ENCODE measurements around the gene SIRPD.
A peak's percentile ranks its signal among the peaks of the same experiment; 100 is the strongest.
"Not testable (repeated sequence)": the region's sequence is repeated elsewhere in the genome, so short reads cannot be mapped to it uniquely, and the experiment has no call there.

The SIRPD gene

DNA sequence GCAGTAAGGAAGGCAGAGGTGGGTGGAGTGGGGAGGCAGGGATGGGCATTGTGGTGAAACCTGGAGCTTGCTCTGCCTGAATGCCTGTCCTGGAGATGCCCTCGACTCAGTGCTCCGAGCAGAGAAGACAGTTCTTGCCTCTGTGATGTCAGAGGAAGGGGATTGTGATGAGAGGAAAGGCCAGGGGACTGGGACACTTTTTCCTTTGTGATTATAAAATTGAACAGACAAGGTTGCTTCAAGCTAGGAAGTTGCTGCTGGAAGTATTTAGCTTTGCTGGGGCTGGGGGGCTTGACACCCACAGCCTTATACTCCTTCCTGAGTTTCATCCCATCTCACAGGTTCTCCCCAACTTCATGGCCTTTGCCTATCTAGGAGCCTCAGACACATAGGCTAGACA lies at the start of gene SIRPD:
SIRPD (minus strand) TSS at position 101 of the 400 bp plus-strand sequence; CDS start at position 49, 52 bp downstream.
- Mint-ChIP-seq H3K4me1 (peaks cover 6% of the 10 kb centered on the region), H3K36me3 (no peaks in the 10 kb centered on the region), H3K4me3 (no peak within 1 kb of the TSS), H3K27ac (no peak within 1 kb of the TSS), H3K9me3 (no peaks in the 10 kb centered on the region)
- DNase-seq (ENCODE audit: low spot score in 2 of 2) = no peak
- no peak for ATAC-seq

- Mint-ChIP-seq H3K4me3 (no peak overlapping the region), H3K36me3 (no peaks in the 10 kb centered on the region), H3K4me1 (no peaks in the 10 kb centered on the region), H3K9me3 (no peaks in the 10 kb centered on the region), H3K27ac (no peak overlapping the region)
- DNase-seq (ENCODE audit: low spot score in 2 of 2) (no peak), ATAC-seq (no peak)
Observed at GRCh38 chr20:1600736-1601135, 43.2 kb upstream of the SIRPD start.

- H3K36me3 Mint-ChIP-seq = no peaks in the 10 kb centered on the region
- DNase-seq (ENCODE audit: low spot score in 2 of 2) (no peak), ATAC-seq (no peak)
- no peaks in the 10 kb centered on the region for H3K4me1 Mint-ChIP-seq
- H3K9me3 Mint-ChIP-seq = no peaks in the 10 kb centered on the region
- H3K27ac Mint-ChIP-seq = no peak overlapping the region
- no peak overlapping the region for H3K4me3 Mint-ChIP-seq
Observed at GRCh38 chr20:1595333-1595732, 37.8 kb upstream of the SIRPD start.

DNA sequence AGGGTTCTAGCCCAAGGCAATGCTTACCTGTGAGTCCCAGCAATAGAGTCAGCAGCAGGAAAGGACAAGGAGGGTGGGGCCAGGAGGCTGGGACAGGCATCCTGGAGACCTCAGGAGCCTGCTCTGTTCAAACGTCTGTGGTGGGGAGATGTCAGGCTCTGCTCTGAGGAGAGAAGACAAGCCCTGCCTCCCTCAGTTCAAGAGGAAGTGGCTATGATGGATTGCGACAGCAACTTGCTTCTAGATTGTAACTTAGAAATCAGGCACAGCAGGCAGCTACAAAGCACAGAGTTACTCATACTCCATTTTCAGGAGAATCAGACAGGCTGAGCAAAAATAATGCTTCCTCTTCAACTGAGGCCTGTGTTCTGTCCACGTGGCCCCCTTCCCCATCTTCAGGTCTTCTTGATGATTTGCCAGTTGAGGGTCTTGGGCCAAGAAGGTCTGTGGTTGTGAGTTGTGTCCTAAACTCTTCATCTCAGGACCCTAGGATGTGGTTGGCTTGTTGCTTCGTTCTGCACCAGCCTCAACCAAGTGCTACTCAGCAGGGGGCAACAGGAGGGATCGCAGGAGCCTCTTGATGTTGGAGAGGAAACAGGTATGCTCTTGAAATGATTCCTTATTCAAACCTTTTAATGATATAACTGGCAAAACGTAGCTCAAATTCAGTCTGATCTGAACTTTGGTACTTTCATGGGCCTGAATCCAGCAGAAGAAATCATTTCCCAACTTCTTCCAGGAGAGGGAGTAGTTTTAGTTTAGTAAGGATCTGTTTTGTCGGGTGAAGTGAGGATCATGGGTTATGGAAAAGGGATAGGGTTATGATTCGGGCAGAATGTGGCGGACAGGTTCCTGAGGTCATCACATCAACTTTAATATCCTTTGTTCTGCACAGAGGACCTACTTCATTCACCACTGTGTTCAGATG lies 31.3 kb upstream of the SIRPD start:
- H3K9me3 Mint-ChIP-seq = no peaks in the 10 kb centered on the region
- no peaks in the 10 kb centered on the region for H3K36me3 Mint-ChIP-seq
- H3K4me1 Mint-ChIP-seq = peaks cover 23% of the 10 kb centered on the region
- H3K27ac Mint-ChIP-seq = peak overlapping the region; percentile 90
- DNase-seq (ENCODE audit: low spot score in 2 of 2) (no peak), ATAC-seq (peak; percentile 88)
- peak overlapping the region; percentile 56 for H3K4me3 Mint-ChIP-seq

DNA sequence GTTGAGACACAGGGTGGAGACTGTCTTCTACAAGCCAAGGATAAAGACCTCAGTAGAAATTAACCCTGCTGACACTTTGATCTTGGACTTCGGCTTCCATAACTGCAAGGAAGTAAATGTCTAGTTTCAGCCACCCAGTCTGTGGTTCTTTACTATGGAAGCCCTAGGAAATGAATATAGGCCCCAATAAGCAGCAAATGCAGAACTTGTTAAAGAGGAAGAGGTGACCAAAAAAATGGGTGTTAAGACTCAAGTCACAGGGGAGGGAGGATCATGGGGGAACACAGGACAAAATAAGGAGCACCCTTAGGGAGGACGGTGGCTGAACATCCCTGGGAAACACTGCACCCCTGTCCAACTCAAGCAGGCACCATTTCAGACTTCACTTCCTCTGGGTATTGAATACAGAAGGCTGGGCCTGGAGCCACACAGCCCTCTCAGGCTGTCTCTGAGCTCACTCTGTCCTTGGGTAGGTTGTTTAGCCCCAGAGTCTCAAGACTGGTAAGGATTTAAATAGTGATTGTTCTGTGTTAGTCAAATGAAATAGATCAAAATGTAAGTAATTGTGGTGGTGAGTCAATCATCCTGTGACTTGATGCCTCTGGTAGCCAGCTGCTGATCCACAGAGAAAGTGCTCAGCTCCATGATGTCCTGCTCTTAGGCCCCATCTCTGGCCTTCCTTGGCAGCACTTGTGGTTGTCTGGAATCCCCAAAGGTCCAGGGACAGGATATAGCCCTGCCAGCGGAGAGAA lies 30.5 kb upstream of the SIRPD start:
- no peaks in the 10 kb centered on the region for H3K9me3 Mint-ChIP-seq

DNA sequence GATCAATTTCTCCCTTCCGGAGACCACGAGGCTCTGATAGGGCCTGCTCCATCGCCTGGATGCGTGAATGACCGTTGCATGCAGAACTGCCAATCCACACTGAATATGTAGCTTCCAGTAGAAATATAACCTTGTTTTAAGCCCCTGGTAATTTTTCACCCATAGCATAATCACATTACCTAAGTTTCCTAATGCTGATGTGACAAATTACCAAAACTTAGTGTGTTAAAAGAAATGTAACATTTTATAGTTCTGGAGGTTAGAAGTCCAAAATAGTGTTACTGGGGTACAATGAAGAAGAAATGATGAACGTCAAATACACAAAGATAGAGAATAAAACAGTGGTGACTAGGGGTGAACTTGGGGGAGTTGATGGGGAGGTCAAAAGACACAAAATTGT lies 22.0 kb upstream of the SIRPD start:
- no peak overlapping the region for H3K4me3 Mint-ChIP-seq
- no peak for DNase-seq (ENCODE audit: low spot score in 2 of 2)
- no peak overlapping the region for H3K27ac Mint-ChIP-seq
- no peak for ATAC-seq
- H3K36me3 Mint-ChIP-seq = no peaks in the 10 kb centered on the region
- no peaks in the 10 kb centered on the region for H3K9me3 Mint-ChIP-seq
- H3K4me1 Mint-ChIP-seq = no peaks in the 10 kb centered on the region

More for the DNA sequence above, 30.5 kb upstream of the SIRPD start:
- peaks cover 23% of the 10 kb centered on the region for H3K4me1 Mint-ChIP-seq
- peak; percentile 92 for ATAC-seq
- H3K4me3 Mint-ChIP-seq = peak overlapping the region; percentile 56
- H3K27ac Mint-ChIP-seq = peak overlapping the region; percentile 90
- DNase-seq (ENCODE audit: low spot score in 2 of 2) = no peak
- H3K36me3 Mint-ChIP-seq = no peaks in the 10 kb centered on the region

- Mint-ChIP-seq H3K4me3 (no peak overlapping the region), H3K4me1 (no peaks in the 10 kb centered on the region), H3K9me3 (no peaks in the 10 kb centered on the region), H3K27ac (no peak overlapping the region), H3K36me3 (no peaks in the 10 kb centered on the region)
- no peak for ATAC-seq
- DNase-seq (ENCODE audit: low spot score in 2 of 2) = peak in 1 of 2 donors; percentile 25
Observed at GRCh38 chr20:1577906-1578305, 20.4 kb upstream of the SIRPD start.

- H3K4me1 Mint-ChIP-seq, H3K9me3 Mint-ChIP-seq, H3K36me3 Mint-ChIP-seq: not testable (repeated sequence)
Observed at GRCh38 chr20:1577313-1577712, 19.8 kb upstream of the SIRPD start.

GRCh38 chr20:1576641-1577040 lies 19.1 kb upstream of the SIRPD start:
- ATAC-seq (no peak), DNase-seq (ENCODE audit: low spot score in 2 of 2) (peak in 1 of 2 donors; percentile 18)
- no peak overlapping the region for H3K27ac Mint-ChIP-seq

More at GRCh38 chr20:1577313-1577712, 19.8 kb upstream of the SIRPD start:
- ATAC-seq = peak; percentile 66
- not testable (repeated sequence) for H3K27ac Mint-ChIP-seq, H3K4me3 Mint-ChIP-seq
- peak in 1 of 2 donors; percentile 45 for DNase-seq (ENCODE audit: low spot score in 2 of 2)

DNA sequence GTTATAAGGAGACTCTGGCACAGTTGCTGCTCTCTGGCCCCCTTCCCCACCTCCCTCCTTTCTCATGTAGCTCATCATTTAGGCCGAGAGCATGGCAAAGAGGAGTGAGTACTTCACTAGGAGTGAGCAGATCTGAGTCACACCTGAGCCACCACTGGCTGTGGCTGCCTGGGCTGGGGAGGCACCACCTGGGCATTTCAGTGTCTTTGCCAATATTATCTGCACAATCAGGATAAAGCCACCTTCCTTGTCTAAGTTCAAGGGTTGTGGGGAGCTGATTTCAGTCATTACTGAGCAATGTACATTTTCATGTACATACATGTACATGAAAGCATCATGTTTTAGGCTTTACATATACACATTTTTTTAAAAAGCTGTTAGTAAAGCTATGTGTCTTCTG lies 18.5 kb upstream of the SIRPD start:
- not testable (repeated sequence) for H3K9me3 Mint-ChIP-seq, H3K4me3 Mint-ChIP-seq, H3K36me3 Mint-ChIP-seq, H3K4me1 Mint-ChIP-seq, H3K27ac Mint-ChIP-seq
- DNase-seq (ENCODE audit: low spot score in 2 of 2) = peak in 1 of 2 donors; percentile 33
- ATAC-seq = peak; percentile 75

More at GRCh38 chr20:1576641-1577040, 19.1 kb upstream of the SIRPD start:
- H3K36me3 Mint-ChIP-seq = no peaks in the 10 kb centered on the region
- no peaks in the 10 kb centered on the region for H3K9me3 Mint-ChIP-seq
- H3K4me1 Mint-ChIP-seq = no peaks in the 10 kb centered on the region
- no peak overlapping the region for H3K4me3 Mint-ChIP-seq

GRCh38 chr20:1571583-1571982 lies 14.1 kb upstream of the SIRPD start:
- not testable (repeated sequence) for H3K9me3 Mint-ChIP-seq; H3K4me1 Mint-ChIP-seq; H3K36me3 Mint-ChIP-seq; H3K27ac Mint-ChIP-seq; DNase-seq (ENCODE audit: low spot score in 2 of 2); H3K4me3 Mint-ChIP-seq; ATAC-seq

- Mint-ChIP-seq H3K9me3 (no peaks in the 10 kb centered on the region), H3K4me3 (no peak overlapping the region), H3K27ac (no peak overlapping the region), H3K4me1 (peaks cover 6% of the 10 kb centered on the region), H3K36me3 (no peaks in the 10 kb centered on the region)
- DNase-seq (ENCODE audit: low spot score in 2 of 2) (no peak), ATAC-seq (no peak)
Observed at GRCh38 chr20:1569415-1569881, 11.9 kb upstream of the SIRPD start.

GRCh38 chr20:1568163-1568490 lies 10.6 kb upstream of the SIRPD start:
- DNase-seq (ENCODE audit: low spot score in 2 of 2) (no peak), ATAC-seq (no peak)
- H3K4me3 Mint-ChIP-seq = no peak overlapping the region
- no peak overlapping the region for H3K27ac Mint-ChIP-seq
- no peaks in the 10 kb centered on the region for H3K36me3 Mint-ChIP-seq
- peaks cover 6% of the 10 kb centered on the region for H3K4me1 Mint-ChIP-seq
- H3K9me3 Mint-ChIP-seq = peaks cover 6% of the 10 kb centered on the region

DNA sequence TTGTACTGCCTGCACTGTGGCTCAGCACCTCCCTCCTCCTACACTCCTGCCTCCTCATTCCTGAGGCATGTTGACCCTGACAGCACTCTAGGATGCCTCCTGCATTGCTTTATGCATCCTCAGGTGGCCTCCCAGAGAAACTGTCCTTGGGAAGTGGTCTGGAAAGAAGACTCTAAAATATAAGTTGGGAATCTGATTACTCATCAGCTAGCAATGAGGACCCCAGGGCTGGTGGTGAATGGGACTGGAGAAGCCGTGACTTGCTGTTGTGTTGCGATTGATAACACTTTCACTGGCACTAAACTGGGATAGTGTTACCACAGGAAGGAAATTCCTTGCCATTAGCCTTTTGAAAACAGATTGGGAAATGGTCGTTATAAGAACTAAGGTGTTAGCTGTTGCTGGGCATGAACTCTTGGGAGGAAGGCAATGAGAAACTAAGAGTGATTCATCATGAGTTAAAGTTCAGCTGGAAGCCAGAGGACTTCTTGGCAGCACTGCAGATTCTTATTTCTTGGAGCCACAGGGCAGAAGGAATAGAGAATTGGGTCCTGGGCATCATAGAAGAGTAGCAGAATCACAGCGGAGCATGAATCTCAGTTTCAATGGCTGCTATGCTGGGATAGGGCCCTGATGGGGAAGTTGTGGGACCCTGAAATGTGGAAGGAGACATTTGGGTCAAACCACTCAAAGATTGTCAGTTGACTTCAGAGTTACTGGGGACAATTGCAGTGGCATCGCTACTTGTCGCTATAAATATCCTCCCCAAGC lies 10.1 kb upstream of the SIRPD start:
- no peak for ATAC-seq
- Mint-ChIP-seq H3K9me3 (peaks cover 6% of the 10 kb centered on the region), H3K4me1 (peaks cover 6% of the 10 kb centered on the region), H3K4me3 (no peak overlapping the region), H3K36me3 (no peaks in the 10 kb centered on the region), H3K27ac (no peak overlapping the region)
- no peak for DNase-seq (ENCODE audit: low spot score in 2 of 2)

DNA sequence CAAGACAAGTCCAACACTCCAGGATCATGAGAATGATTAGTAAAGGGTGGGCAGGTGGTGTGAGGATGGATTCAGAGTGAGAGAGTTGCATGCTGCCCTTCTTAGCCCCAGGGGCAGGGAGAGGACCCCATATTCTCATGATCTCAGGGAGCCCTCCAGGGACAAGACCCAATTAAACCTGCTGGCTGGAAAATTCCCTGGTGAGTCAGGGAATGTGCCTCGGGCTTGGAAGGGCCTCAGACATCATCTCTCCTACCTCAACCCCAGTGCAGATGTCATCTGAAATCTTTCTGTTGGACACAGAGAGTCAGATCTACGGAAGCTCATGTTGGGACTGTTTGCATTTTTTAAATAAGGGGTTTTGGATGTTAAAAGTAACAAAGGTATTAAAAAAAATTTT lies 9.2 kb upstream of the SIRPD start:
- DNase-seq (ENCODE audit: low spot score in 2 of 2) = no peak
- Mint-ChIP-seq H3K4me3 (no peak overlapping the region), H3K36me3 (no peaks in the 10 kb centered on the region), H3K4me1 (peaks cover 6% of the 10 kb centered on the region), H3K27ac (no peak overlapping the region), H3K9me3 (peaks cover 6% of the 10 kb centered on the region)
- no peak for ATAC-seq

Measured in stimulated activated effector memory CD8-positive, alpha-beta T cell treated with anti-CD3 and anti-CD28 coated beads, Interleukin-12 subunit alpha, Interleukin-12 subunit beta, amount 100 ng/mL, for 72 hours (primary cell).